GM21381 (cell line): ENCODE results near the gene LARGE1.

Experiments used
- ATAC-seq: cut with Tn5 transposase; IDR thresholded peaks from one replicate; pipeline ENCODE4 v1.9.1; 2021; ENCODE audit warnings: mild to moderate bottlenecking, moderate library complexity; ENCODE audit not compliant: unreplicated experiment

LARGE1 gene

DNA sequence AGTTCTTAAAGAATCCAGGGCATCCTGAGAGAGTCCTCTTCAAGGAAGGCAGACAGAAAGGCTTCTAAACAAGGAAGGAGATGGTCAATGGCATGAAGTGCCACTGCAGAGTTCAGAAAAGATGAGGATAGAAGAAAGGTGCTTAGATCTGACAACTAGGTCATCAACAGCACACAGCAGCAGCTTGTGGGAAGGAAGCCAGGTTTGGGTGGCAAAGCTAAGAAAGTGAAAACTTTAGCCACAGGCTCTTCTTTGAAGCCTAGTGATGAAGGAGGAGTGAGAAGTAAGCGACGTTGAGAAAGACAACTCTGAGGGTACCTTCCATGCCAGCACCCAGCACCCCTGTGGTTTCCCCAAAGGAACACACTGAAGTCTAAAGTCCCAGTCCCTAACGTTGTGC is 92.0 kb downstream of the LARGE1 start:
- ATAC-seq = no peak

- ATAC-seq = no peak
Observed at GRCh38 chr22:33825761-33826160, 94.5 kb downstream of the LARGE1 start.

GRCh38 chr22:33823552-33823951 is 96.7 kb downstream of the LARGE1 start:
- no peak for ATAC-seq

DNA sequence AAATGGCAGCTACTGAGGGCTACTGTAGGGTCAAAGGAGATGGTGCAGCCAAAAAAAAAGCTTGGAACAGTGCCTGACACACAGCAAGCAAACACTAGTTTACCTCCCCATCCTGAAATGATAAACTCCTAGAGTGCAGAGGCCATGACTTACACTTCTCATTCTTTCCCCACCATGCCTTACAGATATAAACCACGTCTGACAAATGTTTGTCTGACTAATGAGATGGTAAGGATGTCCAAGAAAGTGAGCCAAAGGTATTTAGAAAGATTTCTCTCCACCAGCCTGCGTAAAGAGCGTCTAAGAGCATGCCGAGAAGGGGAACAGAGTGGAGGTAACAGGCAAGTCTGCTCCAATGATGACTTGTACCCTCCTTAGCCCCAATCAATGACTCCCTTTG is 99.0 kb downstream of the LARGE1 start:
- ATAC-seq = no peak

DNA sequence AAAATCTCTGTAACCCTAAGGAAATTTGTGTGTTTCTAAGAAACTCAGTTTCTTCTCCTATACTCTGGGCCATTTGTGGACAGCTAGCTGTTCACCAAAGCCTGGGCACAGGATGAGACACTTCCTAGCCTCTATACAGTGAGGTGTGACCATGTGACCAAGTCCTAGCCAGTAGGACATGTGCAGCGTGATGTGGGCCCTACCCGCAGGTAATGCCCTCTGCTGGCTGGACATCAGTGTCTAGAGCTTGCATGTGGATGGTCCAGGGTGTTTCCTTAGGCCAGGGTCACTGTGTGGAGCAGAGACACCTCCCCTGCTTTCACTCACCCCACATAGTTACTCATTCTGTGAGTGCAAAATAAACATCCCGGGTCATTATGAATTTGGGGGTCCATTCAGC is 100.5 kb downstream of the LARGE1 start:
- ATAC-seq = no peak

- no peak for ATAC-seq
Observed at GRCh38 chr22:33817512-33818127, 102.7 kb downstream of the LARGE1 start.

DNA sequence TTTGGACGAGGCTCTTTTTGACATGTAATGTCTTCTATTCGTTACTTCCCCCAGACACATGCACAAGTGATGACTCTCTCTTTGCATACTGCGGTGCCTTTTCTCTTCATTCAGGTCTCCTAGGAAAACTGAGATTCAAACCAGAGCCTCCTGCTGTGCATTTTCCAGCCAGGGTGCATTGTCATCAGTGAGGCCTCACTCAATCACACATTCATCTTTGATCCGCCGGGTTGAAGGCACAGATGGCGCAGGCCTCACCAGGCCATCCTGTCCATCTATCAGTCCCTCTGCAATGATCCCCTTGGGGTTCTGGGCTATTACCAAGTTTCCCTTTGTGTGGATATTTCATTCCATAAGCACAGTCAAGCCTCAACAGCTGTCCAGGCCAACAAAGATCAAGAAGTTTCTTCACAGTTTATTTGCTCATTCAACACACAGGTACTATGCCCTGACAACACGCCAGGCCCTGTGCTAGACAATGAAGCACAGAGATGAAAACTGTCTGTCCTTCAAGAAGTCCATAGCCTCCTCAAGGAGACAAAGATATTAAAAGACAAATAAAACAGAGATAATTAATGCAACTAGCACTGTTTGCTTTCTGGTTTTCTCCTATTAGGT is 107.8 kb downstream of the LARGE1 start:
- ATAC-seq = no peak

GRCh38 chr22:33811686-33812085 is 108.6 kb downstream of the LARGE1 start:
- ATAC-seq = no peak

DNA sequence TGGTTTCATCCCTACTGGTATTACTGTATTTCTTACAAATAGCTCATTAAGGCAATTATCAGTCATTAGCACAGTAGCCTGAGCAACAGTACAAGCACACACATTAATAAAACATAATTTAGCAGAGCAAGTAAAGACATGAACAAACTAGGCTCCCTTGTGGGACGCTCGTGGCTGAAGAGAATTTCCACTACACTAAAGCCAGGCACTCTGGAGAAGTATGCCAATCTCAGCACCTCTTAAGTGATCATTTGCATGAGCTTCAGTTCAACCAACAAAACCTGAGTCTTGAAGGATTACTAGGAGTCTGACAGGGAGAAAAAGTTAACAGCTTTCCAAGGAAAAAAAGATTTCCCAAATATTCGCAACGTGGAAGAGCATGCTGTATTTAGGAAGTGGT is 109.1 kb downstream of the LARGE1 start:
- ATAC-seq = no peak

DNA sequence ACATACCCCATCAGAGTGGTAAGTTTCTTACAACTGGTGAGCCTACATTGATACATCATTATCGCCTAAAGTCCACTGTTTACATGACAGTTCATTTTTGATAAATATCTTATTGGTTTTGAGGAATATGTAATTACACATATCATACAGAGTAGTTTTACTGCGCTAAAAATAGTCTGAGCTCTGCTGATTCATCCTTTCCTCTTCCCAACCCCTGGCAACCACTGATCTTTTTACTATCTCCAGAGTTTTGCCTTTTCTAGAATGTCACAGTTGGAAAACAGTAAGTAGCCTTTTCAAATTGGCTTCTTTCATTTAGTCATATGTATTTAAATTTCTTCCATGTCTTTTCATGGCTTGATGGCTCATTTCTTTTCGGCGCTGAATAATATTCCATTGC is 112.8 kb downstream of the LARGE1 start:
- ATAC-seq = no peak

GRCh38 chr22:33806191-33806590 is 114.1 kb downstream of the LARGE1 start:
- no peak for ATAC-seq

DNA sequence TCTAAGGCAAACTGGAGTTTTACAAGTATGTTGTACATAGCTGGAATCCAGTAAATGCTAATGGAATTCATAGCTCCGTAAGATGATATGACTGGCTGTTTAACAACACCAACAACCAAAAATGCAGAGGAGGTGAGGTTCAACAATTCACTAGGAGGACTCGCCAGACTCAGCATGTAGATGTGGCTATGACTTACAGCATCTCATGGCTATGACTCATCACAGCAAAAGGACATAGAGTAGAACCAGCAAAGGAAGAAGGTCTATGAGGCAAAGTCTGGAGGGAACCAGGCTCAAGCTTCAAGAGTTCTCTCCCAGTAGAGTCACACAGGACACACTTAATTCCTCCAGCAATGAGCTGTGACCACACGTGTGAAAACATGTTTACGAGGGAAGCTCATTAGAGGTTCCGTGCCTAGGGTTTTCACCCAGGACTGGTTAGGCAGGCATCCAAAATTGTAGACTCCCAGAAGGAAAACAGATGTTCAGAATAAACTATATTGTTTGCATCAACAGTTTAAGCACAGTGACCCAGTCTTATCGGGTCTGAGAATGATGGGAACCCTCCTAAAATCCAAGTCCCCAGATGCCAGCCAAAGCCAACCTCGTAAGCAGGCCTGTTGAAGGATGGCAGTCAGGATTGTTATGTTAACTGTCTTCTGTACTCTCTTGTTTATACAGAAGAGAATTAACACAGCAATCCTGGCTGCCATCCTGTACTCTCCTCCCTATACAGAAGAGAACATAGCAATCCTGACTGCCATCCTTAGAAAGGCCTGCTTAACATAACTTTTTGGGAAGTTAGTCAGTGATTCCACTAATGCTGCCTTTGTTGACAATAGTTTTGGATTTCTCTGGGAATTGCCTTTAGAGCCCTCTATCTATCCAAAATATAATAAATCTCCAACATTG is 116.6 kb downstream of the LARGE1 start:
- ATAC-seq = no peak

DNA sequence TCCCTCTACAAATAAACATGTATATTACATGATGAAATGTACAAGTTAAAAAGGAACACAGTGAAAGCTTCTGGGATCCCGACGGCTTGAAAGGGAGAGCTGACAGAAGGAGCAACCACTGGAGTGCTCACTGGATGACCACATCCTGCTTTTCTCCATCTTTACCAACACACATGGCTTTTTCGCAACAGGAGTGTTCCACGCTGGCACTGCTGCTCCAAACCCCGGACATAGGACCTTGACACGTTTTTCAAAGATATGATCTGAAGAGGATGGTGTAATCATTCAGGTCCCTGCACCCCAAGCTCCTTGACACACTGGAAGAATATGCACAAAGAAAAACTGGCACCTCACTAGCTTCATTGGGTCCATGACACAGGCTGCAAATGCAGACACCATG is 121.9 kb downstream of the LARGE1 start:
- no peak for ATAC-seq

DNA sequence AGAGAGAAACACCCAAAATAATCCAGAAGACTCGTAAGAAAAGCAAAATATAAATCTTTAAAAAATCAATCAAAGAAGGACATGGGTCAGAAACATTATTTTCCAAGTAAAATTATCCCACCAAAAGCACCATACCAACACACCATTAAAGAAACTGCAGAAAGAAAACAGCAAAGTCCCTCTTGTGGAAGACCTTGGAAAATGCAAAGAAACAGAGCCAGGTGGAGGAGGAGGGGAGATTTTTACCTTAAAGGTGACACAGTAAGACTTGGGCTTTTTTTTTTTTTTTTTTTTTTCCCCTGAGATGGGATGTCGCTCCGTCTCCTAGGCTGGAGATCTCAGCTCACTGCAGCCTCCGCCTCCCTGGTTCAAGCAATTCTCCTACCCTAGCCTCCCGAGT is 123.8 kb downstream of the LARGE1 start:
- ATAC-seq = no peak

GRCh38 chr22:33793475-33793874 is 126.8 kb downstream of the LARGE1 start:
- ATAC-seq = no peak

GRCh38 chr22:33792832-33793231 is 127.4 kb downstream of the LARGE1 start:
- ATAC-seq = no peak

- no peak for ATAC-seq
Observed at GRCh38 chr22:33789690-33790253, 130.5 kb downstream of the LARGE1 start.

- ATAC-seq = no peak
Observed at GRCh38 chr22:33788927-33789326, 131.3 kb downstream of the LARGE1 start.

DNA sequence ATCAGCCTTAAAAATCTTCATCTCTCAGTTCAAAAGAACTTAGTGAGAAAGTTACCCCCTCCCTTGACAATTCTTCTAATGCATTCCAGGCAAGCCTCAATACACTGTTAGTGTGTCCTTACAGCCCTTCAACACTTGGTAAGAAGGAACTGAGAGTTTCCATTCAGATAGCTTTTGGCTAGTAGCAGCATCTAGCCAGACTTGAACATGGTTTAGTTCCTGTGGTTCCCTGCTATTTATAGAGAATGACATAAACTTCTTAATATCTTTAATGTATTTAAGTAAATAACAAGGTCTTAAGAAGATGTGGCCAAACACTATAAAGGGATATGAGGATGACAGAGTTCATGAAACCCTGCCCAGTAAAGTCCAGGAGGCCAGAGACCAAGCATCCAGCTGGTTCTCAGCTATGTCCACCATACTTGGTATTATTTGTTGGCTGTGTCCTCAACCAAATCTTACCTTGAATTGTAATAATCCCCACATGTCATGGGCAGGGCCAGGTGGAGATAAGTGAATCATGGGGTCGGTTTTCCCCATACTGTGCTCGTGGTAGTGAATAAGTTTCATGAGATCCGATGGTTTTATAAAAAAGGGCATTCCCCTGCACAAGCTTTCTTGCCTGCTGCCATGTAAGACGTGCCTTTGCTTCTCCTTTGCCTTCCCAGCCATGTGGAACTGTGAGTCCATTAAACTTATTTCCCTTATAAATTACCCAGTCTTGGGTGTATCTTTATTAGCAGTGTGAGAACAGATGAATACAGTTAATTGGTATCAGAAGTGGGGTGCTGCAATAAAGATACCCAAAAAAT is 132.4 kb downstream of the LARGE1 start:
- no peak for ATAC-seq

GRCh38 chr22:33786149-33786548 is 134.1 kb downstream of the LARGE1 start:
- ATAC-seq = no peak
